ENCODE measurements around the gene KRTAP2-1.
"Not testable (repeated sequence)": the region's sequence is repeated elsewhere in the genome, so short reads cannot be mapped to it uniquely, and the experiment has no call there.

The KRTAP2-1 gene

DNA sequence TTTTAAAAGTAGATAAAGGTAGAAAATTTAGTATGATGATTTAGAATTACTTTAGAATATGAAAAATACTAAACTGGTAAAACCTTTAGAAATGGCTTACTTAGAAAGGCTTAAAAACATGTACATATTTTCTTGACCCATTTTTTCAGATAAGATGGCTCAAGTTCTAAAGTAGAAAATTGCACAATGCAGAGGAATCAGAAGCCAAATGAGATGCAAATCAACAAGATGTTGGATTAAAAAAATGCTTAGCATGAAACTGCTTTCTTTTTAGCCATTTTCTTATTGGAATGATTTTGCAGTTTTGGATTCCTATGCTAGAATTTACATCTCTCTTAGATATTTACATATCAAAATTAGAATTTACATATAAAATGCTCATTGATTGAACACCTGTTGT lies 36.7 kb downstream of the KRTAP2-1 start:
- DNase-seq: no peak

DNA sequence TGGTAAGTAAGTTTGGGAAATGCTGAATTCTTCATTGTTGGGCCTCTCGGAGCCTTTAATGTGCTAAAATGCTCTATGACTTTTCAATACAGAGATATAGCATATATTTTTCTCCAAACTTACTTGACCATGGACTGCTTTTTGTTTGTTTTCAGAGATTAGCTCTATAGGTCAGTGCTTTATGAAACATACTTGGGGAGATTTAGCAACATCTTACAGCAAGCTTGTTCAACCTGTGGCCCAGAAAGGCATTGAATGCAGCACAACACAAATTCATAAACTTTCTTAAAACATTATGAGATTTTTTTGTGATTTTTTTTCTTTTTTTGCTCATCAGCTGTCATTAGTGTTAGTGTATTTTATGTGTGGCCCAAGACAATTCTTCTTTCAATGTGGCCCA lies 37.2 kb downstream of the KRTAP2-1 start:
- DNase-seq: no peak

DNA sequence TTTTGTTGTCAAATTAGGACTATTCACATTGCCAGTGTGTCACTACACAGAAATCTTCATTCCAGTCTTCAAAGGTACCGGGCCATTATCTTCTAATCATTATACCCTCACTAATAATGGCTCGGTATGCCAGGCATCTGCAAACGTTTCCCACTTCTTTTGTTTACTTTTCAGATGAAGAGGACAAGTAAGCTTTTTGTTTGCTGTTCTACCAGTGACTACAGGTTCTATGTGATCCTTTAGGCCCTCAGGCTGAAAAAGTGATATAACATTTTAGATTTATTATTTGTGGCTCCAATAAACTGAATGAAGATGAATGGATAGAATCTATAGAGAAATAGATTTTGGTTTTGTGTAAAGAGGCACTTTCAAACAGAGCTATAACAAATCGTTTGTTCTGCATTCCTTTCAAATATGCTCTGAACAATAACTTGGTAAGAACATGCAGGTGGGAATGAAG lies 37.8 kb downstream of the KRTAP2-1 start:
- no peak for DNase-seq

DNA sequence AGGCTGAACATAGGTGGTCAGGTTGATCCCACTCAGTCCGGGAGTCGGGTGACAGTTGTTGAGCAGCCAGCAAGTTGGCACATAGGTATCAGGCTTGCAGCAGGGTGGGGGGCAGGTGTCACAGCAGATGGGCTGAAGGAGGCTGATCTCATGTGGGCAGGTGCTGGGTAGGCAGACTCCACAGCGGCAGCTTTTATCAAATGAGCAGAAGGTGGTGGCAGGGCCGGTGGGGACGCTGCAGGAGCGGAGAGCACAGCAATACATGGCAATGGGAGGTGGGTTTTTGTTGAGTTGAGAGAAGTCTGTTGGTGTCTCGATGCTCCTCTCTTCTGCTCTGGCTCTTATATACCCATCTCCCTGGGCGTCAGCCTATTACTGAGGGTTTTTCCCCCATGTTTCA lies 38.3 kb downstream of the KRTAP2-1 start, which contains the start of gene KRTAP3-1:
Gene KRTAP3-1 (minus strand): TSS at position 318 of the 400 bp plus-strand sequence. CDS start 54 bp downstream, at position 264.
- no peak for DNase-seq

DNA sequence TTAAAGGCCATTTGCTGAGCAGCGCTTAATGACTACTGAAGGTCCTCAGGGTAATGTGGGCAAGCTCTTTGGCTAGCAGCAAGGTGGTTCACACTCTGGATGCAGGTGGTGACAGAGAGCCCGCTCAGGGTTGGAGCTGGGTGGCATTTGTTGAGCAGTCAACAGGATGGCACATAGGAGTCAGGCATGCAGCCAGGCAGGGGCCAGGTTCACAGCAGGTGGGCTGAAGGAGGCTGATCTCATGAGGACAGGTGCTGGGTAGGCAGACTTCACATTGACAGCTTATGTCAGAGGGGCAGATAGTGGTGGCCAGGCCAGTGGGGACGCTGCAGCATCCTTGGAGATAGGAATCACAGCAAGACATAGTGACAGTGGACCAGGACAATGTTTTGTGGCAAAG lies 42.7 kb downstream of the KRTAP2-1 start:
- no peak for DNase-seq

DNA sequence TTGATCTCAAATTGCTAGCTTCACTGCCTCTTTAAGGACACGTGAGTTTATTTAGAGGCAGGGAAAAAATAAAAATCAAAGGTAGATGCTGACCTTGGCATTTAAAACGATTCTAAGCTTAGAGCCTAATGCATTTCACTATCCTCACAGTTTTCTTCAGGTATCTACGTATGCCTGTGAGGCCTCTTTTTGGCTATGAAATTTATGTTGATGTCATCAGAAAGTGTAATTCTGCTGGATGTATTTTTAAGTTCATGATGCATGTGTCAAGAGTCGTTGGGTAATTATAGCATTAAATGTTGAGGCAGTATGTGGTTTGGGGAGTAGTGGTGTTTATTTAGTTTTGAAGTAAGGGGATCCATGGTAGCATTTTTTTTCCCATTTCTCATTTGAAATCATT lies 43.2 kb downstream of the KRTAP2-1 start:
- DNase-seq: no peak

DNA sequence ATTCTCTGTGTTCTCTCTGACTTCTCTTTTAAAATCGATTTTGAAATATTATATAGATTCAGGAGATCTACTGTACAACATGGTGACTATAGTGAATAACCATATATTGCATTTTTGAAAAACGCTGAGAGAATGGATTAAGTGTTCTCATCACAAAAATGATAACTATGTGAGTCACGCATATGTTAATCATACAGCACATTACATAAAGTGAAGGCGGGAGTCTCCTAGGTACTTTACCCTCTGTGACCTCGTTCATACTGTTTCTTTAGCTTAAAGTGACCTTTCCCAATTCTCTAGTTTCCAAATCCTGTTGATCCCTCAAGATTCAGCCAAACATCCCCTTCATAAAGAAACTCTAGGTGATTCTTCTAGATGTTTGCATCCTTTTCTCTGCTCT lies 44.3 kb downstream of the KRTAP2-1 start:
- DNase-seq: no peak

DNA sequence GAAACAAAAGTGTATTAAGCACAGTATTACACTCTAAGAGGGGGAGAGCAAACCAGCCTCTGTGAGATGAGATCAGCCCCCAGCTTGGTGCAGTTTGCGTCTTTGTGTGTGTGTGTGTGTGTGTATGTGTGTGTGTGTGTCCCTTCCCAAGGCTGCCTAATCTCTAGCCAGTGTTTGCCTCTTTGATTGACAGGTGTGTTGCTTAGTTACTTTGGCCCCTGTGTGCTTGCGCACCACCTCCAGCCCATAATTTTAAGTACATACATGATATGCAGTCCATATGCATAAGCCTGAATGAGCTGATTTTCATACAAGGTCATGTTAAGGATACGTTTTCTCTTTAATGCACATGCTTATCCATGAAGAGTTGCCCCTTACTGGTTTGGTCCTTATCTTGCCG lies 45.3 kb downstream of the KRTAP2-1 start:
- no peak for DNase-seq

DNA sequence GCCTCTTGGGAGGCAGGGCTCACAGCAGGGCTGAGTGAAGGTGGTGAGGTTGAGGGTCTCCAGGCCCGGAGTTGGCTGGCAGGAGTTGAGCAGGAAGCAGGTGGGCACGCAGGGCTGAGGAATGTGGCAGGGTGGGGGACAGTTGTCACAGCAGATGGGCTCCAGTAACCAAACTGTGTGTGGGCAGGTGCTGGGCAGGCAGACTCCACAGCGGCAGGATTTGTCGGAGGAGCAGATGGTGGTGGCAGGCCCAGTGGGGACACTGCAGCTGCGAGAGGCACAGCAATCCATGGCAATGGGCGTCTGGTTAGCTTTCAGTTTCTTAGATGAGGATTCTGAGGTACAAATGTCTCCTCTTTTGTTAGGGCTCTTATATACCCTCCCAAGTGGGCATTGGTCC lies 47.6 kb downstream of the KRTAP2-1 start, which contains the start of gene KRTAP3-2:
Gene KRTAP3-2 (minus strand): TSS at position 344 of the 400 bp plus-strand sequence. CDS start 53 bp downstream, at position 291.
- not testable (repeated sequence) for DNase-seq

DNA sequence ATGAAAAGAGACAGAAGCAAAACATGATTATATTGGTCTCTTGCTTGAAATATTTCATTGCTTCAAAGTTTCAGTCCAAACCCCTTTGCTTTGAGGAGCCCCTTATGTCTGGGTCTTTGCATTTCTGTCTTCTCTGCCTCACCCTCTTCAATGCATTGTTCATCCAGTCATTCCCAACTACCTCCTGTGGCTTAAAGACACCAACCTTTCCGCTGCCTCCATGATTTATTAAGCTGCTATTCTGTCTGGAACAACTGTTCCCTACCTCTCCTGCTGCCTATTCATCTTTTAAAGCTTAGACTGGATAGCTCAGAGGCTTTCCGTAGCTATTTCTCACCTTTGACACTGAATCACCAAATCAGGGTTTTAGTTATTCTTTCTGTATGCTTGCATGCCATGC lies 49.8 kb downstream of the KRTAP2-1 start:
- no peak for DNase-seq

DNA sequence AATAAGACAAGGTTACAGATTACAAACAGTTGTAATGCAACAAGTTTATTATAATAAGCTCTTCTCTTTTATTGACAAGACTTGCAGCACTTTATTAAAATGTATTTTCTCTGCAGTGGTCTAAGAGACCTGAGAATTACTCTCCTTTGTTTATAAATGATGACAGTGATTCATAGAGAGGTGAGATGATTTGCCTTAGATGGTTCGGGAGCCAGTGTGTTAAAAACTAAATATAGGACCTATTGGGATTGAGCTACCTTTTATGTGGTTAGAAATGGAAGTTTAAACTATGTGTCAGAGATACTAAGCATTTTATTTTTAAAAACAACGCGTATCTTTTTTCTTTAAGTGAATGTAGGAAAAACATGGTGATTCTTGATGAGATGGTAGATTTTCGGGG lies 50.3 kb downstream of the KRTAP2-1 start:
- DNase-seq: no peak
